RWPE2 (cell line): Measurements from ENCODE around the gene PGBD5.

Experiments used
- ATAC-seq: fragments of 200-7000 bp; cut with Tn5 transposase; 3 replicates; pipeline ENCODE4 v1.9.1; 2021; ENCODE audit warnings: low read depth
- DNase-seq: peaks from one replicate; pipeline ENCODE4 v3.0.0-alpha.2; 2020; ENCODE audit warnings: low spot score
- H3K27ac ChIP-seq: fragments of 450-650 bp; 2 replicates; pipeline ENCODE4 v1.5.1; 2017; ENCODE audit warnings: mild to moderate bottlenecking; ENCODE audit not compliant: poor library complexity, severe bottlenecking
- H3K27me3 ChIP-seq: fragments of 250-450 bp; sonication (Bioruptor Pico); 2 replicates; pipeline ENCODE4 v1.5.1; 2021; ENCODE audit warnings: mild to moderate bottlenecking, moderate library complexity; ENCODE audit not compliant: insufficient read depth, poor library complexity, severe bottlenecking
- H3K36me3 ChIP-seq: fragments of 250-450 bp; sonication (Bioruptor Pico); 2 replicates; pipeline ENCODE4 v1.5.1; 2020; ENCODE audit warnings: low read depth, mild to moderate bottlenecking, moderate library complexity
- H3K4me1 ChIP-seq: fragments of 250-450 bp; sonication (Bioruptor Pico); 2 replicates; pipeline ENCODE4 v1.5.1; 2021; ENCODE audit warnings: mild to moderate bottlenecking, moderate library complexity; ENCODE audit not compliant: insufficient read depth, poor library complexity, severe bottlenecking
- H3K4me3 ChIP-seq: fragments of 250-450 bp; sonication (Bioruptor Pico); 2 replicates; pipeline ENCODE4 v1.5.1; 2021; ENCODE audit warnings: mild to moderate bottlenecking, moderate library complexity; ENCODE audit not compliant: severe bottlenecking
- H3K9me3 ChIP-seq: fragments of 250-450 bp; sonication (Bioruptor Pico); 2 replicates; pipeline ENCODE4 v1.5.1; 2021; ENCODE audit warnings: mild to moderate bottlenecking, moderate library complexity; ENCODE audit not compliant: severe bottlenecking
- TF ChIP-seq, protein P1 (sequence below): fragments of 450-650 bp; IDR thresholded peaks from one replicate; pipeline ENCODE4 v1.5.1; 2017; ENCODE audit warnings: mild to moderate bottlenecking, moderate library complexity; ENCODE audit not compliant: poor library complexity, severe bottlenecking

PGBD5 gene

DNA sequence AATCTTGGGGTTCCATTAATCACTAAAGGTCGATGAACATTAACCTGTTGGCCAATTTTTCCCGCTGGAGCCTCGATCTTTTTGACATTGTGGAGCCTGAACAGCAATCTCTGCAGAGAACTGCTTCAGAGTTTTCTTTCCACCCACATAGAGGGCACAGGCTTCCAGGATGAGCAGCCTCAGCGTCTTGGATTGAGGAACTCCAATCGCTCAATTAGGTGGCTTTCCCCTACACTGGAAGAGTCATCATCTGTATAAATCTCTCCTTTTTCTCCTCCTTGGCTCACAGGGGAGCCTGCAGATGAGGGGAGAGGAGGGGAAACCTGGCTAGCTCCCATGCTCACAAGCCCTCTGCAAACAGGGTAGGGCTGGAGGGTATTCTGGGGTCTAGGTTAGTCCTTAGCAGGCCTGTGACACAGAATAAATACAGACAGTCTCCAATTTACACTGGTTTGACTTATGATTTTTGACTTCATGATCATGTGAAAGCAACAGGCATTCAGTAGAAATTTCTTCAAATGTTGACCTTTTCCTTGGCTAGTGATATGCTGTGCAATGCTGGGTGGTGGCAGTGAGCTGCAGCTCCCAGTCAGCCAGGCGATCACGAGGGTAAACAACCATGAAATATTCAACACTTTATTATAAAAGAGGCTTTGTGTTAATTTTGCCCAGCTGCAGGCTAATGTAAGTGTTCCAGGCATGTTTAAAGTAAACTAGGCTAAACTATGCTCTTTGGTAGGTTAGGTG is 80.8 kb downstream of the PGBD5 start:
- TF ChIP-seq, protein P1, sequence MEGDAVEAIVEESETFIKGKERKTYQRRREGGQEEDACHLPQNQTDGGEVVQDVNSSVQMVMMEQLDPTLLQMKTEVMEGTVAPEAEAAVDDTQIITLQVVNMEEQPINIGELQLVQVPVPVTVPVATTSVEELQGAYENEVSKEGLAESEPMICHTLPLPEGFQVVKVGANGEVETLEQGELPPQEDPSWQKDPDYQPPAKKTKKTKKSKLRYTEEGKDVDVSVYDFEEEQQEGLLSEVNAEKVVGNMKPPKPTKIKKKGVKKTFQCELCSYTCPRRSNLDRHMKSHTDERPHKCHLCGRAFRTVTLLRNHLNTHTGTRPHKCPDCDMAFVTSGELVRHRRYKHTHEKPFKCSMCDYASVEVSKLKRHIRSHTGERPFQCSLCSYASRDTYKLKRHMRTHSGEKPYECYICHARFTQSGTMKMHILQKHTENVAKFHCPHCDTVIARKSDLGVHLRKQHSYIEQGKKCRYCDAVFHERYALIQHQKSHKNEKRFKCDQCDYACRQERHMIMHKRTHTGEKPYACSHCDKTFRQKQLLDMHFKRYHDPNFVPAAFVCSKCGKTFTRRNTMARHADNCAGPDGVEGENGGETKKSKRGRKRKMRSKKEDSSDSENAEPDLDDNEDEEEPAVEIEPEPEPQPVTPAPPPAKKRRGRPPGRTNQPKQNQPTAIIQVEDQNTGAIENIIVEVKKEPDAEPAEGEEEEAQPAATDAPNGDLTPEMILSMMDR, result no peak
- Histone ChIP-seq H3K27me3 (no peaks in the 10 kb centered on the region), H3K4me1 (no peaks in the 10 kb centered on the region), H3K9me3 (no peaks in the 10 kb centered on the region), H3K4me3 (no peak overlapping the region), H3K27ac (no peak overlapping the region), H3K36me3 (no peaks in the 10 kb centered on the region)
- DNase-seq, result no peak
- ATAC-seq, result no peak

DNA sequence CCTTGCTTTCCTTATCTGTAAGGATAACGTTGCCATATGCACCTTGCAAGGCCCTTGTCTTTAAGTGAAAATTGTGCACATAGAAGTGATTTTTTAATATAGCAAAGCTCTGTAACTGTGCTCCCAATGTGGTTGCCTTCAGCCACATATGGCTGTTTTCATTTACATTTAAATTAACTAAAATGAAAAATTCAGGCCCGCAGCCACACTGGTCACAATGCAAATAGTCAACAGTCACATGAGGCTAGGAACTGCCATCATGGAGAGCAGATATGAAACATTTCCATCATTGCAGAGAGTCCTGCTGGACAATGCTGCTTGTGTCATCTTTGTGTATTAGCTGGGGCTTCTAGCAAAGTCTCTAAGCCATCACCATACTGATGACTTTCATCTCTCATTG is 83.4 kb downstream of the PGBD5 start:
- DNase-seq, result no peak
- Histone ChIP-seq H3K4me3 (no peak overlapping the region), H3K36me3 (no peaks in the 10 kb centered on the region), H3K27me3 (no peaks in the 10 kb centered on the region), H3K9me3 (no peaks in the 10 kb centered on the region), H3K27ac (no peak overlapping the region), H3K4me1 (no peaks in the 10 kb centered on the region)
- TF ChIP-seq, protein P1, result no peak
- no peak for ATAC-seq

DNA sequence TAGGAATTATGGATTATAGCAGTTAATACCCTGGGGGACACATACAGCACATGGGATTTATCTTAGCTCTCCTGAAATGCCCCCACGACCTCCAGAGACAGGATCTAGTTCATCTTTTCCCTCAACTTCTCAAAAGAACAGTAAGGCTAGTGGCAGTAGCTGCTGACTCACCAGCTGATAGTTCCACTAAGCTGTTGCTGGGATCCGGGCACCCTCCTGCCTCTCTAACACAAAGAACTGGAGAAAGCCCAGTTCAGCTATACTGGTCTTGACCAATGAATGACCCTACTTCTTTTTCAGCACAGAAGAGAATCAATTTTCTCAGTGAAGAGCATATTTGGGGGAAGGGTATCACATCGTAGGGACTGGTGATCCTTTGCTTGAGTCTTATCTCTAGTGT is 84.1 kb downstream of the PGBD5 start:
- no peak overlapping the region for H3K4me3 ChIP-seq
- H3K27ac ChIP-seq, result no peak overlapping the region
- DNase-seq (no peak), ATAC-seq (no peak)
- TF ChIP-seq, protein P1, result no peak
- H3K4me1 ChIP-seq, result no peaks in the 10 kb centered on the region
- H3K27me3 ChIP-seq, result no peaks in the 10 kb centered on the region
- no peaks in the 10 kb centered on the region for H3K36me3 ChIP-seq
- H3K9me3 ChIP-seq, result no peaks in the 10 kb centered on the region

DNA sequence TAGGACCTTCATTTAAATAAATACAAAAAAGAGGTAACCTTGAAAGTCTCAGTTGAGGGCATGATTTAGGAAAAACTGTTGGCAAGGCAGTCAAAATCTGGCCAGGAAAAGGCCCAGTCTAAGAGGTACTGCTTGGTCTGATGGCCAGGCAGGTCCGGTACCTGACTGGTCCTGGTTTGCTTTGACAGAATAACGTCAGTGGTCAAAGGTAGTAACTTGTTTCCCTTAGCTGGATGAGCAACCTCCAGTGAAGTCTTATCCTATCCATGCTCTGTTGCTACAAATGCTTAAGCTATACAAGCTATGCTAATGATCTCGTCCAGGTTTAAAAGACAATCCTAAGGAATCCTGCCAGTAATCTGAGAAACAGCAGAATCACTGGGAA is 85.0 kb downstream of the PGBD5 start:
- Histone ChIP-seq H3K27me3 (no peaks in the 10 kb centered on the region), H3K9me3 (no peaks in the 10 kb centered on the region), H3K4me3 (no peak overlapping the region), H3K27ac (no peak overlapping the region), H3K4me1 (no peaks in the 10 kb centered on the region), H3K36me3 (no peaks in the 10 kb centered on the region)
- TF ChIP-seq, protein P1, result no peak
- ATAC-seq (no peak), DNase-seq (no peak)

DNA sequence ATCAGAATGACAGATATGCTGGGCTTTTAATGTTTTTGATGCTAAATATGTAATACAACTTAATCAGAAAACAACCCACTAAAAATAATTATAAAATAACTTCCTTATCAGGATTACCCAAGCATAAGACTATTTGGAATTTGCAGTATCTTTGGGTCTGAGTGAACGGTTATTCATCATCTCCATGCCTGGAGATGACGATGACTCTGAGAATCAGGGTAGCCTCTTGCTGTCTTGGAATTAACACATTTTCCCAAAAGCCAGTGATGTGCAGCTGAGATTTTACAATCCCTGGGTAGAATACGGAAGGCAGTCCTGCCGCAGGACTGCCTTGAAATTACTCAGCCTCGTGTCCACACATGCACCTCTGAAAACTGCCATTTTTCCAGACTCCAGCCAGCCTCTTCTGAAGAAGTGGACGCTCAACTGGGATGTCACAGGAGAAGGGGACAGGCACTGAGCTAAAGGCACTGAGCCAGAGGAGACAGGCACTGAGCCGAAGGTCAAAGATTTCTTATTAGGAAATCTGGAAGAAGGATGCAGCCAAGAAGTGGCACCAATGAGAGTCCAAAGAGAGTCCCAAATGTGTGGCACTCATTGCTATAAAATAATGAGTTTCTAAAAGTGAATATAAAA is 85.5 kb downstream of the PGBD5 start:
- Histone ChIP-seq H3K4me3 (no peak overlapping the region), H3K36me3 (no peaks in the 10 kb centered on the region), H3K9me3 (no peaks in the 10 kb centered on the region), H3K27me3 (no peaks in the 10 kb centered on the region), H3K27ac (no peak overlapping the region), H3K4me1 (no peaks in the 10 kb centered on the region)
- ATAC-seq, result no peak
- TF ChIP-seq, protein P1, result no peak
- no peak for DNase-seq
